Astrocyte (in vitro differentiated cells and primary cell): ENCODE measurements around the gene USP47. TPM values are rescaled to one million over a fixed set of nuclear protein-coding genes. Genes with fewer than 3 reads are reported as not detected.

Experiments
- DNase-seq: peaks from one replicate; pipeline ENCODE4 v3.0.0-alpha.2; 2010; ENCODE audit warnings: low read depth
- FAIRE-seq: peaks from 2 replicates; lab custom pipeline; 2011; peaks lifted over from hg19 to GRCh38; lab: Jason Lieb, UNC
- H2AFZ ChIP-seq: 2 replicates; pipeline ENCODE4 v1.6.0; 2012; ENCODE audit warnings: low read depth, low read length, inconsistent platforms
- H3K27ac ChIP-seq: 2 replicates; pipeline ENCODE4 v1.5.1; 2011; ENCODE audit warnings: low read depth, low read length, inconsistent platforms
- H3K27me3 ChIP-seq: 2 replicates; pipeline ENCODE4 v1.6.0; 2011; ENCODE audit warnings: low read length, inconsistent platforms; ENCODE audit not compliant: insufficient read depth
- H3K36me3 ChIP-seq: 2 replicates; pipeline ENCODE4 v1.5.1; 2011; ENCODE audit warnings: low read length, inconsistent platforms; ENCODE audit not compliant: insufficient read depth
- H3K4me1 ChIP-seq: 2 replicates; pipeline ENCODE4 v1.5.1; 2011; ENCODE audit warnings: low read length, inconsistent platforms; ENCODE audit not compliant: insufficient read depth
- H3K4me2 ChIP-seq: 2 replicates; pipeline ENCODE4 v1.6.0; 2012; ENCODE audit warnings: low read length, inconsistent platforms
- H3K4me3 ChIP-seq: 2 replicates; pipeline ENCODE4 v1.5.1; 2011; ENCODE audit warnings: low read depth, mild to moderate bottlenecking, low read length, inconsistent platforms; ENCODE audit not compliant: insufficient read depth
- H3K79me2 ChIP-seq: 2 replicates; pipeline ENCODE4 v1.6.0; 2012; ENCODE audit warnings: mild to moderate bottlenecking, low read length, inconsistent platforms; ENCODE audit not compliant: insufficient read depth
- H3K9ac ChIP-seq: 2 replicates; pipeline ENCODE4 v1.6.0; 2012; ENCODE audit warnings: mild to moderate bottlenecking, low read length, inconsistent platforms
- H3K9me3 ChIP-seq: 2 replicates; pipeline ENCODE4 v1.5.1; 2012; ENCODE audit warnings: low read depth, mild to moderate bottlenecking, low read length, inconsistent platforms; ENCODE audit not compliant: insufficient read depth
- H4K20me1 ChIP-seq: 2 replicates; pipeline ENCODE4 v1.6.0; 2012; ENCODE audit warnings: low read length, inconsistent platforms; ENCODE audit not compliant: insufficient read depth
- H3K27ac Mint-ChIP-seq: one replicate; pipeline ENCODE4 v1.8.0; 2021; ENCODE audit warnings: mild to moderate bottlenecking, mixed read lengths; ENCODE audit not compliant: unreplicated experiment
- H3K27me3 Mint-ChIP-seq: one replicate; pipeline ENCODE4 v1.8.0; 2021; ENCODE audit warnings: low read depth, mixed read lengths; ENCODE audit not compliant: unreplicated experiment
- H3K36me3 Mint-ChIP-seq: one replicate; pipeline ENCODE4 v1.8.0; 2021; ENCODE audit warnings: low read depth, mixed read lengths; ENCODE audit not compliant: unreplicated experiment
- H3K4me1 Mint-ChIP-seq: one replicate; pipeline ENCODE4 v1.8.0; 2021; ENCODE audit warnings: low read depth, mixed read lengths; ENCODE audit not compliant: unreplicated experiment
- H3K4me3 Mint-ChIP-seq: one replicate; pipeline ENCODE4 v1.8.0; 2021; ENCODE audit warnings: mild to moderate bottlenecking, moderate library complexity, mixed read lengths; ENCODE audit not compliant: unreplicated experiment
- H3K9me3 Mint-ChIP-seq: one replicate; pipeline ENCODE4 v1.8.0; 2021; ENCODE audit warnings: mild to moderate bottlenecking, mixed read lengths; ENCODE audit not compliant: unreplicated experiment
- EZH2 ChIP-seq: IDR thresholded peaks from 2 replicates; pipeline ENCODE4 v1.6.1; 2012; ENCODE audit warnings: mild to moderate bottlenecking, low read length, inconsistent platforms; ENCODE audit not compliant: insufficient read depth
- total RNA-seq: library from RNA; stranded (reverse); gene quantifications from 2 replicates; pipeline ENCODE4 v1.2.1, GENCODE V29; 2021
- TF ChIP-seq, protein P1 (sequence below): IDR thresholded peaks from 2 replicates; pipeline ENCODE4 v1.5.1; 2011; ENCODE audit warnings: low read depth, mild to moderate bottlenecking, inconsistent platforms, low read length, moderate library complexity; ENCODE audit not compliant: insufficient read depth

The USP47 gene
- total RNA-seq, 1 donor from 2014 or later = 49.5 TPM

DNA sequence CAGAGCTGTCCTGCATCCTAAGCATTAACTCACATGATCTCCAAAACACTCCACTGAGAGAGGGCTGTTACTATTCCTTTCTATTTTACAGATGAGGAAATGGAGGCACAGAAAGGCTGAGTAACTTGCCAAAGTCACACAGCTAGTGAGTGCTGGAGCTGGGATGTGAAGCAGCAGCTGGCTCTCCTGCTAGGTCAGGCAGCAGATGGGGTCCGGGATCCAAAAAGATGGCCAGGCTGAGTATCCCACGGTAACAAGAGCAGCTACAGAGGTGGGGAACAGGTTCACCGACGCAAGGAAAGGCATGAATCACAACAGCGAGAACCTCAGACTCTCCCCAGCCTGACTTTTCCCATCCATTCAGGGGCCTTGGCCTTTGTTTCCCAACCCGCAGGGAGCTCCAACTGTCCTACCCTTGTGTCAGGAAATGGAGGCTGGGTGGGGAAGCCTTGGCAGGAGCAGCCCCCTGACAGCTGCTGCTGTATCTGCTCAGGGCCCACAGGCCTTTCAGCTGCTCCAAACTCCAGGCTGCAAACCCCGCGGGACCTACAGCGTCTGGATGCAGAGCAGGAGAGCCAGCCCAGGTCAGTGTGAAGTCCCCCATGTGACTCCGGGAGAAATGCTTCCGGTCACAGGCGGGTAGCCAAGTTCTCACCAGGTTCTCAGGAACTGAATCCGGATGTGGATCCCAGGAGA, 137.2 kb downstream of the USP47 start:
- peaks cover 12% of the 10 kb centered on the region for H3K79me2 ChIP-seq
- no peak for FAIRE-seq
- peak; percentile 69 for DNase-seq
- H3K4me3 ChIP-seq = no peak overlapping the region
- peak overlapping the region; percentile 39 for H2AFZ ChIP-seq
- no peaks in the 10 kb centered on the region for H3K36me3 ChIP-seq
- peak overlapping the region; percentile 98 for H3K27ac Mint-ChIP-seq
- H4K20me1 ChIP-seq = no peaks in the 10 kb centered on the region
- TF ChIP-seq, protein P1, sequence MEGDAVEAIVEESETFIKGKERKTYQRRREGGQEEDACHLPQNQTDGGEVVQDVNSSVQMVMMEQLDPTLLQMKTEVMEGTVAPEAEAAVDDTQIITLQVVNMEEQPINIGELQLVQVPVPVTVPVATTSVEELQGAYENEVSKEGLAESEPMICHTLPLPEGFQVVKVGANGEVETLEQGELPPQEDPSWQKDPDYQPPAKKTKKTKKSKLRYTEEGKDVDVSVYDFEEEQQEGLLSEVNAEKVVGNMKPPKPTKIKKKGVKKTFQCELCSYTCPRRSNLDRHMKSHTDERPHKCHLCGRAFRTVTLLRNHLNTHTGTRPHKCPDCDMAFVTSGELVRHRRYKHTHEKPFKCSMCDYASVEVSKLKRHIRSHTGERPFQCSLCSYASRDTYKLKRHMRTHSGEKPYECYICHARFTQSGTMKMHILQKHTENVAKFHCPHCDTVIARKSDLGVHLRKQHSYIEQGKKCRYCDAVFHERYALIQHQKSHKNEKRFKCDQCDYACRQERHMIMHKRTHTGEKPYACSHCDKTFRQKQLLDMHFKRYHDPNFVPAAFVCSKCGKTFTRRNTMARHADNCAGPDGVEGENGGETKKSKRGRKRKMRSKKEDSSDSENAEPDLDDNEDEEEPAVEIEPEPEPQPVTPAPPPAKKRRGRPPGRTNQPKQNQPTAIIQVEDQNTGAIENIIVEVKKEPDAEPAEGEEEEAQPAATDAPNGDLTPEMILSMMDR = no peak
- TF ChIP-seq EZH2 = no peak
- peaks cover 4% of the 10 kb centered on the region for H3K9me3 Mint-ChIP-seq
- peaks cover 7% of the 10 kb centered on the region for H3K9me3 ChIP-seq
- no peaks in the 10 kb centered on the region for H3K27me3 Mint-ChIP-seq
- H3K27me3 ChIP-seq = no peaks in the 10 kb centered on the region
- H3K27ac ChIP-seq = peak overlapping the region; percentile 85
- H3K36me3 Mint-ChIP-seq = peaks cover 43% of the 10 kb centered on the region
- H3K4me2 ChIP-seq = peak overlapping the region; percentile 42
- H3K4me1 Mint-ChIP-seq = peaks cover 62% of the 10 kb centered on the region
- H3K4me3 Mint-ChIP-seq = no peak overlapping the region
- peak overlapping the region; percentile 65 for H3K9ac ChIP-seq
- peaks cover 75% of the 10 kb centered on the region for H3K4me1 ChIP-seq

DNA sequence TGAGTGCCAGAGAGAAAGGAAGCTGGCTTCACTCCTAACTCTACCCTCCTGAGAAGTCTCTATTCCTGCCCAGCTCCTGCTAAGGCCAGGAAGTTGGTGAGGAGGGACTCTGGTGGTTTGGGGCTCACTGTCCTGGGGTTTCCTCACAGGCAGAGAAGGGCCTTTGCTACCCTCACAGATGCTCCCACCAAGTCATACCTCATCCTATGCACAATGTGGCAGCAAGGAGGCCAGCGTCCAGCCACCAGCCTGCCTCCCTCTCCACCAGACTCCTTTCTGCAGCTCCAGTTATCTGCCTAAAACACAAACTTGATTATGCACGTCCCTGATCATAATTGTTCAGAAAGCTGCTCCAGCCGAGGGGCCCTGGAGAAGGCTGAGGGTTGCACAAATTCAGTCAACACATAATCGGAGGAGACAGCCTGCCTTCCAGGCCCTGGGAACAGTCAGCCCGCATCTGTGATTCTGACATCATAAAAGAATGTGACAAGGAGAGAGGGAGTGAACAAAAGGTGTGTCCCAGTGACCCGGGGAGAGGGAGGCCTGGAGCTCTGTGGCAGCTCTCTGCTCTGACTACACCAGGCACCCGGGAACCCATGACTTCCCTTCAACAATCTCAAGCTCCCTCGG, 137.8 kb downstream of the USP47 start:
- Mint-ChIP-seq H3K4me1 (peaks cover 61% of the 10 kb centered on the region), H3K36me3 (peaks cover 40% of the 10 kb centered on the region), H3K27ac (peak overlapping the region; percentile 98), H3K4me3 (no peak overlapping the region), H3K27me3 (no peaks in the 10 kb centered on the region), H3K9me3 (peaks cover 4% of the 10 kb centered on the region)
- TF ChIP-seq, protein P1 = no peak
- no peak for TF ChIP-seq EZH2
- peak overlapping the region; percentile 65 for H3K9ac ChIP-seq
- H2AFZ ChIP-seq = no peak overlapping the region
- H4K20me1 ChIP-seq = no peaks in the 10 kb centered on the region
- H3K27ac ChIP-seq = peak overlapping the region; percentile 85
- H3K36me3 ChIP-seq = no peaks in the 10 kb centered on the region
- peak overlapping the region; percentile 42 for H3K4me2 ChIP-seq
- no peak overlapping the region for H3K4me3 ChIP-seq
- H3K4me1 ChIP-seq = peaks cover 70% of the 10 kb centered on the region
- peaks cover 12% of the 10 kb centered on the region for H3K79me2 ChIP-seq
- no peaks in the 10 kb centered on the region for H3K27me3 ChIP-seq
- peak; percentile 81 for DNase-seq
- H3K9me3 ChIP-seq = peaks cover 7% of the 10 kb centered on the region
- peak; percentile 54 for FAIRE-seq
